SH-SY5Y (cell line): ENCODE results near the gene TSSC4.

Experiments
- GATA2 ChIP-seq: IDR thresholded peaks from 2 replicates; pipeline ENCODE4 v1.6.1; 2011; ENCODE audit warnings: mild to moderate bottlenecking, low read depth, low read length
- GATA3 ChIP-seq: IDR thresholded peaks from 2 replicates; pipeline ENCODE4 v1.6.1; 2011; ENCODE audit warnings: low read depth, mild to moderate bottlenecking, low read length, moderate library complexity

DNA sequence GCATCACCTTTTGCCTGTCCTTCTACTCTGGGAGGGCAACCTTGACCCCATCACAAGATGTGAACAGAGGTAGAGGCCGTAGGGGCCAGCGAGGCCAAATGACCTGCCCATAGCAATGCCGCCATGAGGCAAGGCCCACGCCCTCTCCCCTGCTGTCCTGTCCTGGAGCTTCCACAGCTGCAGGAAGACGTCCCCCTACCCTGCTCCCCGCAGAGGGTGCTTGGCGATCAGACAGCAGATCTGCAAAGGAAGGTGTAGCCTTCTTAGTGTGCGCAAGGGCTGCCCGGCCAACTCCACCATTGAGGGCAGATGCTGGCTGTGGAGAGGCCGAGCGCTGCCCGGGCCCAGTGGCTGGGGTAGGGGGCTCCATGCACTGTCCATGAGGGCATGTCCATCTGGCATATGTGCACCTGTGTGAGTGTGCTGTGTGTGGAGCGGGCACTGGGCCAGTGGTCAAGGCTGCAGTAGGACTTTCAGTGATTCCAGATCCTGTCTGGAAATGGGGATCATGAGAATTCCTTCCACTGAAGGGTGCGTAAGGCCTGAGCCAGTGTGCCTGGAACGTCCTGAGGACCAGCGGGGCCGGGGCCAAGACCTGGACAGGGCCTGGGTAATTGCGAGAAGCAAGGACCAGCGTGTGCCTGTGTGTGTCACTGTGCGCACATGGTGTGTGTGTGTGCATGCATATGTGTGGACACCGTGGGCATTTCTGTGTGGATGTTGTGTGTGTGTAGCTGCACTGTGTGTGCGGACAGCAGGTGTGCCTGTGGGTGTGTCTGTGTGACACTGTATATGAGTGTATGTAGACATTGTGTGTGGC is 32.8 kb downstream of the TSSC4 start:
- TF ChIP-seq GATA3 (no peak), GATA2 (no peak)
